ENCODE data around the gene CXorf66.
"Not testable (repeated sequence)": the region's sequence is repeated elsewhere in the genome, so short reads cannot be mapped to it uniquely, and the experiment has no call there.

- not testable (repeated sequence) for TF ChIP-seq POLR2A, CTCF, EP300 (IDR thresholded peaks at IDR 0.05)
Measured at GRCh38 chrX:139966159-139966558, 838 bp upstream of the CXorf66 start.

All from tibial nerve (tissue), 4 donors.